Aorta (tissue), 5 donors: Measurements from ENCODE around the gene STAM. TPM values are rescaled to one million over a fixed set of nuclear protein-coding genes. Genes with fewer than 3 reads are reported as not detected.

Source experiments
- ATAC-seq: fragments of 200-7000 bp; cut with Tn5 transposase; one replicate; pipeline ENCODE4 v1.9.1; 2022; ENCODE audit warnings: moderate library complexity; ENCODE audit not compliant: low FRiP score
- DNase-seq, 2 donors: peaks; one replicate each; pipeline ENCODE4 v3.0.0-alpha.2; 2020
- H3K27ac ChIP-seq, 2 donors: one replicate each; pipeline ENCODE4 v1.5.1; 2013; ENCODE audit warnings: low read length in 2 of 2, mild to moderate bottlenecking in 2 of 2, moderate library complexity in 2 of 2, control low read depth in 1 of 2, inconsistent platforms in 1 of 2, low read depth in 1 of 2
- H3K27me3 ChIP-seq, 2 donors: one replicate each; pipeline ENCODE4 v1.6.1; 2013; ENCODE audit warnings: control low read depth in 1 of 2, low read length in 1 of 2, mild to moderate bottlenecking in 1 of 2, moderate library complexity in 1 of 2; ENCODE audit not compliant: insufficient read depth in 2 of 2, control insufficient read depth in 1 of 2
- H3K36me3 ChIP-seq, 2 donors: one replicate each; pipeline ENCODE4 v1.6.1; 2013; ENCODE audit warnings: control low read depth in 1 of 2, low read length in 1 of 2, mild to moderate bottlenecking in 1 of 2; ENCODE audit not compliant: insufficient read depth in 2 of 2, control insufficient read depth in 1 of 2
- H3K4me1 ChIP-seq, 2 donors: one replicate each; pipeline ENCODE4 v1.6.1; 2013; ENCODE audit warnings: low read length in 2 of 2, control low read depth in 1 of 2, mild to moderate bottlenecking in 1 of 2, moderate library complexity in 1 of 2; ENCODE audit not compliant: insufficient read depth in 2 of 2, control insufficient read depth in 1 of 2
- H3K4me3 ChIP-seq, 2 donors: one replicate each; pipeline ENCODE4 v1.5.1; 2013; ENCODE audit warnings: low read length in 2 of 2, control low read depth in 1 of 2, mild to moderate bottlenecking in 1 of 2
- H3K9me3 ChIP-seq: one replicate; pipeline ENCODE4 v1.6.1; 2013; ENCODE audit warnings: mild to moderate bottlenecking, low read length; ENCODE audit not compliant: control insufficient read depth
- WGBS, 2 donors: extraction: QIAGEN DNeasy Blood & Tissue Kit; methylation state at CpG; one replicate each; pipeline ENCODE4 v1.1.7; 2013; 5-methylcytosine and 5-hydroxymethylcytosine counted together
- intact Hi-C, 2 donors: fragments of 100-400 bp; cut with DNase I; formaldehyde crosslinking; loops; one replicate each; pipeline versions ENCODE4 v1.14.2 to v1.15.0; 2022
- polyA plus RNA-seq, 2 donors: library from polyadenylated mRNA; stranded (reverse); fragments of 200-250 nt; gene quantifications; one replicate each; pipeline ENCODE4 v1.2.3, GENCODE V29; 2013
- total RNA-seq, 2 donors: library from RNA; stranded (reverse); fragmentation: NEBNext Ultra II Directional; extraction: Animal tissue kit (Norgen Biotek cat#: 25700); gene quantifications; one replicate each; pipeline ENCODE4 v1.2.1, GENCODE V29; 2021
- donor health status: healthy with polysubstance abuse.
- donor health status: Bipolar disorder and iron deficiency.
- donor health status: DM: no; HTN: no; CAD: no.
- donor health status: DM: no; HTN: no; CAD: no.
- donor health status: DM: yes; HTN: yes; CAD: no.

STAM gene
- total and polyA plus RNA-seq, 4 donors = 8.7 to 28.6 (median 16.1) TPM

- no peaks in the 10 kb centered on the region for H3K4me1 ChIP-seq
- no peaks in the 10 kb centered on the region for H3K27me3 ChIP-seq
- no peak overlapping the region for H3K4me3 ChIP-seq
- intact Hi-C loops = no loop called here
- no peak for ATAC-seq
- no peak overlapping the region for H3K27ac ChIP-seq
- DNase-seq = no peak
- 96 to 97% methylated on average over 4 of the region's 4 CpGs for WGBS, 2 donors
- H3K36me3 ChIP-seq = no peaks in the 10 kb centered on the region
- no peaks in the 10 kb centered on the region for H3K9me3 ChIP-seq
Observed at GRCh38 chr10:17698696-17699095, 54.7 kb downstream of the STAM start.

GRCh38 chr10:17701301-17701700 is 57.4 kb downstream of the STAM start:
- H3K36me3 ChIP-seq = no peaks in the 10 kb centered on the region
- 98 to 99% methylated on average over 3 of the region's 3 CpGs for WGBS, 2 donors

GRCh38 chr10:17703706-17704105 is 59.8 kb downstream of the STAM start:
- WGBS, 2 donors = 97 to 98% methylated on average over 3 of the region's 3 CpGs
- intact Hi-C loops = no loop called here
- peaks cover 0 to under 1% of the 10 kb centered on the region in 2 donors for H3K36me3 ChIP-seq

More at GRCh38 chr10:17701301-17701700, 57.4 kb downstream of the STAM start:
- intact Hi-C loops = no loop called here
- no peaks in the 10 kb centered on the region for H3K4me1 ChIP-seq
- H3K27me3 ChIP-seq = no peaks in the 10 kb centered on the region
- ATAC-seq (no peak), DNase-seq (no peak)
- H3K9me3 ChIP-seq = no peaks in the 10 kb centered on the region
- no peak overlapping the region for H3K27ac ChIP-seq
- no peak overlapping the region for H3K4me3 ChIP-seq

GRCh38 chr10:17708821-17709220 is 64.9 kb downstream of the STAM start:
- Histone ChIP-seq H3K27ac (no peak overlapping the region), H3K36me3 (peaks cover 4 to 10% of the 10 kb centered on the region in 2 donors), H3K9me3 (no peaks in the 10 kb centered on the region), H3K4me3 (no peak overlapping the region), H3K4me1 (no peaks in the 10 kb centered on the region), H3K27me3 (no peaks in the 10 kb centered on the region)
- DNase-seq = no peak
- intact Hi-C loops = no loop called here
- WGBS, 2 donors = 94 to 97% methylated on average over 10 of the region's 10 CpGs
- no peak for ATAC-seq

More at GRCh38 chr10:17703706-17704105, 59.8 kb downstream of the STAM start:
- Histone ChIP-seq H3K27me3 (no peaks in the 10 kb centered on the region), H3K4me3 (no peak overlapping the region), H3K9me3 (no peaks in the 10 kb centered on the region), H3K4me1 (no peaks in the 10 kb centered on the region), H3K27ac (no peak overlapping the region)
- DNase-seq (no peak), ATAC-seq (no peak)

- WGBS, 2 donors = 87 to 91% methylated on average over 5 of the region's 5 CpGs
- ATAC-seq = no peak
- no peak for DNase-seq
- Histone ChIP-seq H3K9me3 (no peaks in the 10 kb centered on the region), H3K27ac (no peak overlapping the region), H3K4me1 (no peaks in the 10 kb centered on the region), H3K4me3 (no peak overlapping the region), H3K36me3 (peaks cover 4 to 11% of the 10 kb centered on the region in 2 donors), H3K27me3 (no peaks in the 10 kb centered on the region)
- intact Hi-C loops = no loop called here
Observed at GRCh38 chr10:17709492-17709891, 65.5 kb downstream of the STAM start.

GRCh38 chr10:17710181-17710580 is 66.2 kb downstream of the STAM start:
- Histone ChIP-seq H3K4me1 (no peaks in the 10 kb centered on the region), H3K36me3 (peaks cover 4 to 13% of the 10 kb centered on the region in 2 donors), H3K27me3 (no peaks in the 10 kb centered on the region), H3K27ac (no peak overlapping the region), H3K9me3 (no peaks in the 10 kb centered on the region), H3K4me3 (no peak overlapping the region)
- intact Hi-C loops = no loop called here
- ATAC-seq (no peak), DNase-seq (no peak)
- WGBS, 2 donors = 85 to 89% methylated on average over 4 of the region's 4 CpGs

GRCh38 chr10:17712053-17712452 is 68.1 kb downstream of the STAM start:
- WGBS, 2 donors = 95 to 98% methylated on average over 5 of the region's 5 CpGs
- no peaks in the 10 kb centered on the region for H3K27me3 ChIP-seq
- no peaks in the 10 kb centered on the region for H3K9me3 ChIP-seq
- no peak for DNase-seq
- H3K27ac ChIP-seq = no peak overlapping the region
- H3K36me3 ChIP-seq = peaks cover 4 to 13% of the 10 kb centered on the region in 2 donors
- H3K4me3 ChIP-seq = no peak overlapping the region
- intact Hi-C loops = no loop called here
- no peaks in the 10 kb centered on the region for H3K4me1 ChIP-seq
- ATAC-seq = no peak

GRCh38 chr10:17712717-17713471 is 68.9 kb downstream of the STAM start:
- no peak for ATAC-seq
- Histone ChIP-seq H3K4me1 (no peaks in the 10 kb centered on the region), H3K4me3 (no peak overlapping the region), H3K27me3 (no peaks in the 10 kb centered on the region), H3K9me3 (no peaks in the 10 kb centered on the region), H3K27ac (no peak overlapping the region), H3K36me3 (peaks cover 4 to 13% of the 10 kb centered on the region in 2 donors)
- intact Hi-C loops = no loop called here
- no peak for DNase-seq
- WGBS, 2 donors = 74 to 80% methylated on average over 18 of the region's 18 CpGs

GRCh38 chr10:17713758-17714157 is 69.8 kb downstream of the STAM start:
- H3K4me3 ChIP-seq = no peak overlapping the region
- H3K9me3 ChIP-seq = no peaks in the 10 kb centered on the region
- H3K4me1 ChIP-seq = no peaks in the 10 kb centered on the region
- 91 to 93% methylated on average over 10 of the region's 10 CpGs for WGBS, 2 donors
- DNase-seq = no peak
- intact Hi-C loops = no loop called here
- ATAC-seq = no peak
- no peak overlapping the region for H3K27ac ChIP-seq
- H3K27me3 ChIP-seq = no peaks in the 10 kb centered on the region
- peaks cover 4 to 12% of the 10 kb centered on the region in 2 donors for H3K36me3 ChIP-seq
